ENCODE results near the gene MARS1.

Gene MARS1

DNA sequence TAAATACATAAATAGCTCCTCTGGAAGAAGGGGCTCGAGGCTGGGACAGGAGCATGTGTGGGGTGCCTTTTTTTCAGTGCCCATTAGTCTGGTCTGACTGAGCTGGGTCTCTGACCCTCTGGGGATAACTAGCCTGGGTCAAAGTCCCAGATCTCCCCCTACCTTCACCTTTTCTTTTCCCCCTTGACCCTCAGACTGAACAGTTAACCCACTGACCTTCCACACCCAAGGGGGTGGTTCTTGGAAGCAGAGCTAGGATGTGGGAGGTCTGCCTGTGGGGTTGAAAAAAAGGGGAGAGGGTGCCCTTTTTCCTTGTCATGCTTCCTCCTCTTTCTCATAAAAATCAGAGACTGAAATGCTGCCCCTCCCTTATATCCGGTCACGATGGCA, 29.2 kb upstream of the MARS1 start:
- no peak for DNase-seq (ENCODE audit: low read depth)

DNA sequence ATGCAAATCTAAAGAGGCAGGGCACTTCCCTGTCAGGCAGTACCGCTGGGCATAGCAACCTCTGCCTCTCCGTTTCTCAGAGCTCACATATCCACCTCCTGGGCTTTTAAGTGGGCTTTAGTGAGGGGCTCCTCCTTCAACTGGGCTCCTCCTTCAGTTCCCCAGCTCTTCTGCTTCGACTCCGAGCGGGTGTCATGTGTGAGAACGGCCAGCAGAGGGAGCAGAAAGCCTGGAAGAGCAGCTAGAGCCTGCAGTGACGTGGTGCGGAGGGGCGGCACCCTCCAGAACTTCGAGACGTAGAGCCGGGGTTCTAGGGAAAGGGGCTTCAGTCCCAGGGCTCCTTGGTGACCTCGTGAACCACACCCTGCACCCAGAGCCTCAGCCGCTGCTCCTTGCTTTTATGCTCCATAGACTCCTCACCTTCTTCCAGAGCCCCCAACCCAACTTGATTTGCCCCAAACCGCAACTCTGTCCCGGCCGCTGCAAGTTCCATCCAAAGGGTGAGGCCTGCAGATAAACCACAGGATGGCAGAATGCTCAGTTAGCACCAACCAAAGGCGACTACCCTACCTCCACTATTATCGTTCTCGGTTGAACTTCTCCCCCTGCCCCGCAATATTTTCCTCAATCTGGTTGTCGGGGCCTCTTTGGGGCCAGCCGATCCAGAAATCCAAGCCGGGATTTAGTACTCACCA, 28.7 kb upstream of the MARS1 start:
- peak; percentile 90 for DNase-seq (ENCODE audit: low read depth)

DNA sequence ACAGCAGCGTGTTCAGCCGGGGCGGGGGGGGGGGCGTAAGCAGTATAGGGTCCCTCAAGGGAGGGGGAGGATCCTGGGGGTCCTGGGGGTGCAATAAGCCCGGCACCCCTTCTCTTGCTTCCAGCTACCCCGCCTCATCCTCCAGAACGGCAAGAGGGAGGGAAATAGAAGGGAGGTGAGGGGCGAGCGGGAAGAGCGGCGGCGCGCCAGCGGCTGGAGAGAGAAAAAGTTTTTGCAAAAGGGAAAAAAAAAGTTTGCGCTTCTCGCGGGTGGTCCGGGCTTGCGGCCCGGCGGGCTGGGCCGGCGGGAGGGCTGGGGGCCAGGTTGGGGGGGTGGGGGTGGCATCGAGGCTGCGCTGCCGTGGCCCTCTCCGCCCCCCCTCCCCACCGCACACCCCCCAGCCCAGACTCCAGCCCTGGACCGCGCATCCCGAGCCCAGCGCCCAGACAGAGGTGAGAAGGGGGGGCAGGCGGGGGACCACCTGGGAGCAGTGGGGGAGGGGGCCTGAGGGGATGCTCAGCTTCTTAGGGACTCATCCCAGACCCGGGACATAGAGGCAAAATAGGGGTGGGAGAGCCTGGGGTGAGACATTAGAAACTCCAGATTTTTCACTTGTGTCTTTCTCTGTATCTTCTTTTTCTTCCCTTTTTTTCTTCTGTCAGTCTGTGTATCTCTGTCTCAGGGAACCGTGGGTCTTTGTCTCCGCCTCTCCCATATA, 28.0 kb upstream of the MARS1 start, which contains the start of gene GLI1:
GLI1 (plus strand) TSS at position 36 of the 718 bp plus-strand sequence. CDS start 3,907 bp downstream, outside the sequence.
- DNase-seq (ENCODE audit: low read depth) = no peak

DNA sequence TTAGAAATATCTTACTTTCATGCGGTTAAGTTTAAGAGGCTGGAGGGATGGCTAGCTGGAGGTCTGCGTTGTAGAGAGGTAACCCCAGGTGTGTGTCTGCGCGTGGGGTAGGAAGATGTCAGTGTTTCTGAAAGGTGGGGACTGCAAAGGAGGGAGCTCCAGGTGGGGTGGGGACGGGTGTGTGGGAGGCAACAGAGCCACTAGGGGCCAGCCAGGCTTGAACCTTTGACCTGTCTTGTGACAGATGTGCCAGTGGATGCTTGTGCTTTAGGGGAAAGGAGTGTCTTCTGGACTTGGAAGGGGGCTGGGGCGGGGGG, 27.4 kb upstream of the MARS1 start:
- DNase-seq (ENCODE audit: low read depth) = no peak

DNA sequence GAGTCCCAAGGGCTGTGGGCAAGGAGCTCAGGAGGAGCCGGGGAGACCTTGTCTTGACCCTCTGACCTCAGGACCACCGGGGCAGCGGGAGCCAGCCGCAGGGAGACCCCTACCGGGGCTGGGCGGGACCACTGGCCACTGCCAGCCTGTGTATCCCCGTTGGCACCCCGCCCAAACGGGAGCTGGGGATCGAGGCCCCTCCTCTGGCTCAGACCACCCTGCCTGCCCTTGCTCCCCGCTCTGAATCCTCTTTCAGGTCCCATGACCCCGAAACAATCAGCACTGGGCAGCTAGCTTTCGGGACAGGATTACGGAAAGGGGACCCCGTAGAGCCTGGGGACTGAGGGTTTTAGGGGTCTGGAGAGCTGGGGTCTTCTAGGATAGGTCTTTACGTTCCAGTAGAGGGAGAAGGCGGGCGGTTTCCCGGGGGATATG, 27.0 kb upstream of the MARS1 start:
- DNase-seq (ENCODE audit: low read depth) = no peak

DNA sequence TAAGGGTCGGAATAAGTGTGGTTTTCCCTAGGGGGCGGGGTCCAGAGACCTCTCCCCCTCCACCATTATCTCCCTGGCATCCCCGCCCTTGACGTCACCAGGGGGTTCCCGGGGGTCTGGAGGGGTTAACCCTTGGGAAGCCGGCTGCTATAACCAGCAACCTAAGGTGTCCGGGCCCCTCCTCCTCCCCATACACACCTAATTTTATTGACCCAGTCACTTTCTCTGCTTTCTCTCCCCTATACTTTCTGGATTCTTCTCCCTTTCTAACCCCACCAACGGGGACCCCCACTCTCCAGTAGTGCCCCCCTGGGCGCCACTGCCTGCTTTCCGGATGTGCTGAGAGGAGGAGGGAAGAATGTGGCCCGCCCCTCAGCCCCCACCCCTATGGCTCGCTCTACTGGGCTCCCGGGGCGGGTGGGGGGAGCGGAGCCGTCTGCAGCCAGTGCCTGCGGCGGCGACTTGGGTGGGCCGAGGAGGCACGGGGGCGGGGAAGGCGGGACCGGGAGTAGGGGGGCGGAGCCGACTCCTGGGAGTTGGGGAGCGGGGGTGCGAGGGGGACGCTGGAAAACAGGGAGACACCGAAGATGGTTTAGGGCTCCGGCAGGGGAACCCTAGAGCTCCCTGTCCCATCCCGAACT, 26.5 kb upstream of the MARS1 start:
- no peak for DNase-seq (ENCODE audit: low read depth)

DNA sequence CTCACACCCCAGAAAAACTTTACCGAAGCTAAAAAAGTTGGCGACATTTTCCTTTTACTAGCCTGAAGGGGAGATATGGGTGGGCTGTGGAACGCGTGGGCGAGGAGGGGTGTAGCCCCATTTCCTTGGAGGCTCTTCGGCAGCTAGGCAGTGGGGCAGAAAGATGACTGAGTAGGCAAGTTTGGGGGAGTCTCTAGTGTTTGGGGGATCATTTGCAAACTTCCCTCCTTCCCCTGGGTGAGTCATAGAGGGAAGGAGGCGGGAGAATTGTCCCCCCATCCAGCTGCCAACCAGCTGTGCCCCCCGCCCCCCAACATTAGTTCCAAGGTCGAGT, 26.0 kb upstream of the MARS1 start:
- no peak for DNase-seq (ENCODE audit: low read depth)

DNA sequence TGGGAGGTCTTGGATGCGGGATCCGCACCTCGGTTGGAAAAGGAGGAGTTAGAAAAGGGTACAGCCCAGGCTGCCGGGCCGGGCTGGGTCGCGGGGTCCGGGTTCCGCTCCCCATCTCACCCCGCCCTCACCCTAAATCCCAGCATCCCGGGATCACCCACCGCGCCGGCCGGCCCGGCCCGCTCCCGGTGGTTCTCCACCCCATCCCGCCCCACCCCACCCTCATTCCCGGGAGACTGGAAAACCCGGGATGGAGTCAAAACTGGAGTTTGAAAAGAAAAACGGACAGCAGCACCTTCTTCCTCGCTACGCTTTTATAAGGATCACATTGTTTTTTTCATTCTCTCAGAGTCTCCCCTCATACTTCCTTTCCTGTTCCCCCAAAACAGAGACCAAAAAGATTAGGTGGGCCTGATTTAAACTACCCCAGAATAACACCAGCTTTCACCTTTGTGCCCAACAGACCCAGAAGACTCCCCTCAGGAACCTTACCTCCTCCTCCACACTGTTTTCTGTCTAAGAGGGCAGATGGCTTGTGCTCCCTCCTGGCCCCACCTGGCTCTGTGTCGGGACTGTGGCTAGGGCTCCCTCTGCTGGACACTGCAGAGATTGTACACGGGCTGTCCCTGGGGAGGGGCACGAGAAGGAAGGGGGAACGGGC, 25.5 kb upstream of the MARS1 start:
- peak; percentile 78 for DNase-seq (ENCODE audit: low read depth)

DNA sequence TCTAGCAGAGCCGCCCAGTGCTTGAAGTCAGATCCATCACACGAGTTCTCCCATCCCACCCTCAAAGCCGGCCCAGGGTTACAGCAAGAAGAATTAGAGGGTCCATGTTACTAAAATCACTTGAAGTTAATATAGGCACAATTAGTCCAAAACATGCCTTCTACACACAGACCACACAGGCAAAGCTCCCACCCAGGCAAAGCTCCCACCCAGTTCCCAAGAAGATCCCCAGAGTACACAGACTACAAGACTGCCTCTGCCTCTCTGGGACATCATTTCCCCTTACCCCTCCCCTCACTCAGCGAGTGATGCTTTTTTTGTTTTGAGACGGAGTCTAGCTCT, 25.0 kb upstream of the MARS1 start:
- DNase-seq (ENCODE audit: low read depth) = no peak

DNA sequence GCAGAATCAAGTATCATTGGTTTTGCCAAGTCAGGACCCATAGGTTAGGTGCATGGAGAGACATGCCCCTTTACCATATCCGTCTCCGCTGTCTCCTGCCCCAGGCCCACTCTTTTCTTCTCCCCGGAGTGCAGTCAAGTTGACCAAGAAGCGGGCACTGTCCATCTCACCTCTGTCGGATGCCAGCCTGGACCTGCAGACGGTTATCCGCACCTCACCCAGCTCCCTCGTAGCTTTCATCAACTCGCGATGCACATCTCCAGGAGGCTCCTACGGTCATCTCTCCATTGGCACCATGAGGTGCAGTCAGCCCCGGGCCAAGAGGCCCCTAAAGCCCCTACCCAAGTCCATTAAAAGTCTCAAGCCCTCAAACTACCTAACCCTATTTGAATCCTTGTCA, 23.3 kb upstream of the MARS1 start:
- DNase-seq (ENCODE audit: low read depth) = no peak

DNA sequence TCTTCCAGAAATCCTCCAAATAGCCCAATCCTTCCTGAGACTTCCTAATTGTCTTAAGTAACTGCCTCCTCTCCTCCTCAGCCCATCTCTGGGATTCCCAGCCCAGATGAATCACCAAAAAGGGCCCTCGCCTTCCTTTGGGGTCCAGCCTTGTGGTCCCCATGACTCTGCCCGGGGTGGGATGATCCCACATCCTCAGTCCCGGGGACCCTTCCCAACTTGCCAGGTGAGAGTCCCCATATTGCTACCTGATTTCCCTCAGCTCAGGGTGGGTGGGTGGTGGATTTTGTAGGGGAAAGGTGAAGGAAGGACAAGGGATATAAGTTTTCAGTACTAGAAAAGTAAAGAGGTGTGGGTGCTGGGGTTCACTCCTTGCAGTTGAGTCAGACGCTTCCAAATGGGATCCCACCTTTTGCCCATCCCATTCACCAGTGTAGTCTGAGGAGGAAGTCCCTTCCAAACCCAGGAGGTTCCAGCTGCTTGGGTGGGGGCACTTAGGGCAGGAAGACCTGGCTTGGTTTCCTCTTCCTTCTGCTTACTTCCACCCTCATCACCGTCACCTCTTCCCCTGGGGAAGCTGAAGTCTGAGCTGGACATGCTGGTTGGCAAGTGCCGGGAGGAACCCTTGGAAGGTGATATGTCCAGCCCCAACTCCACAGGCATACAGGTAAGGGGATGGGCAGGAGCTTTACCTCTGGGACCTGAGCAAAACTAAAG, 22.7 kb upstream of the MARS1 start:
- no peak for DNase-seq (ENCODE audit: low read depth)

DNA sequence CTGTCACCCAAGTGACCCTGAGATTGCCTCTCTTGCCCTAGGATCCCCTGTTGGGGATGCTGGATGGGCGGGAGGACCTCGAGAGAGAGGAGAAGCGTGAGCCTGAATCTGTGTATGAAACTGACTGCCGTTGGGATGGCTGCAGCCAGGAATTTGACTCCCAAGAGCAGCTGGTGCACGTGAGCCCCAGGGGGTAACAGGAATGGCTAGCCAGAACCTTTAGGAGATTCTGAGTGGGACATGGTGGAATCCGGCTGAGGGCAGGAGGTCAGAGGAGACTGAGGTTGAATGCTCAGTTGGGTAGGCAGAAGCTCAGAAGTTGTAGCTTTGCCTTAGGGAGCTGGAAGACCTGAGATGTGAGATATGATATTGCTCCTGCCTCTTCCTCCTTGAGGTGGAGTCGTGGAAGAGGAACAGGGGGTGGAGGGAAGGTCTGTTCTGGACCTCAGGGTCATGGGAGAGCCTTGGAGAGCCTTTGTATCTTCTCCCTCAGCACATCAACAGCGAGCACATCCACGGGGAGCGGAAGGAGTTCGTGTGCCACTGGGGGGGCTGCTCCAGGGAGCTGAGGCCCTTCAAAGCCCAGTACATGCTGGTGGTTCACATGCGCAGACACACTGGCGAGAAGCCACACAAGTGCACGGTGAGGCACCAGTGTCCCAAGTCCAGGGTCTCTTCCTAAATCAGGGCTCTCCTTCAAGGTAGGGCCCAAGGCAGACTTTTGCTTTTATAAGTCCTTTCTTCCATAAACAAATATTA, 21.9 kb upstream of the MARS1 start:
- no peak for DNase-seq (ENCODE audit: low read depth)

DNA sequence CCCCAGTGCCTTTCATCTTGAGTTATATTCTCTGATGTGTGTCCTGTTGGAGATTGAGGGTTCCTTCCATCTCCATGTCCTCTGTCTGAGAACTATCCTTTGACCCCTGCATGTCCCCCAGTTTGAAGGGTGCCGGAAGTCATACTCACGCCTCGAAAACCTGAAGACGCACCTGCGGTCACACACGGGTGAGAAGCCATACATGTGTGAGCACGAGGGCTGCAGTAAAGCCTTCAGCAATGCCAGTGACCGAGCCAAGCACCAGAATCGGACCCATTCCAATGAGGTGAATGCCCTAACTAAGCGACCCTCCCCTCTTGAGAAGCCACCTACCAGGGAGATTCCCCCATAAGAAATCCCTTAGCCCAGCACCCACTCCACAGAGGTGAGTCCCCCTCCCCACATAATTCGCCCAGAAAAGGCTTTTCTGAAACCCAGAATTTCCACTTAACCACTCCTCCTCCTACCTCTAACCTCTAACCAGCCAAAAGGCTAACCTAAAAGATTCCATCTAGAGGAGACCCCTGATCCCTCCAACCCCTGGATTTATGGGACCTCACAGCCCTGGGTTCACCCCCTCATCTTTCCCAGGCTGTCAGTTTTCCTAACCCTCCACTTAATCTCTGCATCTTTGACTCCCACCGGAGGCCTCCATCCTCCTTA, 20.5 kb upstream of the MARS1 start:
- DNase-seq (ENCODE audit: low read depth) = no peak

DNA sequence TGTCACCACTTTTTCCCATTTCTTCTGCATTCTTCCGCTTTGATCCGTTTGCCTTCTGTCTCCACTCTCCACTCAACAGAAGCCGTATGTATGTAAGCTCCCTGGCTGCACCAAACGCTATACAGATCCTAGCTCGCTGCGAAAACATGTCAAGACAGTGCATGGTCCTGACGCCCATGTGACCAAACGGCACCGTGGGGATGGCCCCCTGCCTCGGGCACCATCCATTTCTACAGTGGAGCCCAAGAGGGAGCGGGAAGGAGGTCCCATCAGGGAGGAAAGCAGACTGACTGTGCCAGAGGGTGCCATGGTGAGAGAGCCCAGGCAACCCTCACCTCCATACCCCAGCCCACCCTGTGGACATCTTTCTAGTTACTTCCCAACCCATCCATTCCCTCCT, 20.0 kb upstream of the MARS1 start:
- DNase-seq (ENCODE audit: low read depth) = no peak

DNA sequence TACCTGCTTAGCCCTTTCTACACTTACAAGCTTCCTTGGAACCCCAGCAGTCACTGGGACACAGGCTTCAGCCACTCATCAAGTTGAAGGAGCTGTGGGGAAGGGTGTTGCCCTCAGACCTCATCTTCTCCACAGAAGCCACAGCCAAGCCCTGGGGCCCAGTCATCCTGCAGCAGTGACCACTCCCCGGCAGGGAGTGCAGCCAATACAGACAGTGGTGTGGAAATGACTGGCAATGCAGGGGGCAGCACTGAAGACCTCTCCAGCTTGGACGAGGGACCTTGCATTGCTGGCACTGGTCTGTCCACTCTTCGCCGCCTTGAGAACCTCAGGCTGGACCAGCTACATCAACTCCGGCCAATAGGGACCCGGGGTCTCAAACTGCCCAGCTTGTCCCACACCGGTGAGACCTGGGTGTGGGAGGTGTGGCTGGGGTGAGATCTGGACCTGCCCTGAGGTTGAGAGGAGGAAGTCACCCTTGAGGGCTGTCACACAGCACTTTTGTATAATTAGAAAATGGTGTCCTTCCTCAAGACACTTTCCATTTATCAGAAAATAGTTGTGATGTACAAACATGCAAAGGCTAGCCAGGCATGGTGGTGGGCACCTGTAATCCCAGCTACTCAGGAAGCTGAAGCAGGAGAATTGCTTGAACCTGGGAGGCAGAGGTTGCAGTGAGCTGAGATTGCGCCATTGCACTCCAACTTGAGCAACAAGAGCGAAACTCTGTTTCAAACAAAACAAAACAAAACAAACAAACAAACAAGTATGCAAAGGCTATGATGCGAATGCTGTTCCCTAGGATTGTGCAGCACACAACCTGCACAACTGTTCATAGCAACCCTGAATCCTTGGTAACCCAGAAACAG, 18.3 kb upstream of the MARS1 start:
- no peak for DNase-seq (ENCODE audit: low read depth)

DNA sequence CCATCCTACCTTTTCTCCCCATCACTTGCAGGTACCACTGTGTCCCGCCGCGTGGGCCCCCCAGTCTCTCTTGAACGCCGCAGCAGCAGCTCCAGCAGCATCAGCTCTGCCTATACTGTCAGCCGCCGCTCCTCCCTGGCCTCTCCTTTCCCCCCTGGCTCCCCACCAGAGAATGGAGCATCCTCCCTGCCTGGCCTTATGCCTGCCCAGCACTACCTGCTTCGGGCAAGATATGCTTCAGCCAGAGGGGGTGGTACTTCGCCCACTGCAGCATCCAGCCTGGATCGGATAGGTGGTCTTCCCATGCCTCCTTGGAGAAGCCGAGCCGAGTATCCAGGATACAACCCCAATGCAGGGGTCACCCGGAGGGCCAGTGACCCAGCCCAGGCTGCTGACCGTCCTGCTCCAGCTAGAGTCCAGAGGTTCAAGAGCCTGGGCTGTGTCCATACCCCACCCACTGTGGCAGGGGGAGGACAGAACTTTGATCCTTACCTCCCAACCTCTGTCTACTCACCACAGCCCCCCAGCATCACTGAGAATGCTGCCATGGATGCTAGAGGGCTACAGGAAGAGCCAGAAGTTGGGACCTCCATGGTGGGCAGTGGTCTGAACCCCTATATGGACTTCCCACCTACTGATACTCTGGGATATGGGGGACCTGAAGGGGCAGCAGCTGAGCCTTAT, 17.4 kb upstream of the MARS1 start:
- DNase-seq (ENCODE audit: low read depth) = no peak

DNA sequence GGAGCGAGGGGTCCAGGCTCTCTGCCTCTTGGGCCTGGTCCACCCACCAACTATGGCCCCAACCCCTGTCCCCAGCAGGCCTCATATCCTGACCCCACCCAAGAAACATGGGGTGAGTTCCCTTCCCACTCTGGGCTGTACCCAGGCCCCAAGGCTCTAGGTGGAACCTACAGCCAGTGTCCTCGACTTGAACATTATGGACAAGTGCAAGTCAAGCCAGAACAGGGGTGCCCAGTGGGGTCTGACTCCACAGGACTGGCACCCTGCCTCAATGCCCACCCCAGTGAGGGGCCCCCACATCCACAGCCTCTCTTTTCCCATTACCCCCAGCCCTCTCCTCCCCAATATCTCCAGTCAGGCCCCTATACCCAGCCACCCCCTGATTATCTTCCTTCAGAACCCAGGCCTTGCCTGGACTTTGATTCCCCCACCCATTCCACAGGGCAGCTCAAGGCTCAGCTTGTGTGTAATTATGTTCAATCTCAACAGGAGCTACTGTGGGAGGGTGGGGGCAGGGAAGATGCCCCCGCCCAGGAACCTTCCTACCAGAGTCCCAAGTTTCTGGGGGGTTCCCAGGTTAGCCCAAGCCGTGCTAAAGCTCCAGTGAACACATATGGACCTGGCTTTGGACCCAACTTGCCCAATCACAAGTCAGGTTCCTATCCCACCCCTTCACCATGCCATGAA, 16.8 kb upstream of the MARS1 start:
- DNase-seq (ENCODE audit: low read depth) = no peak

DNA sequence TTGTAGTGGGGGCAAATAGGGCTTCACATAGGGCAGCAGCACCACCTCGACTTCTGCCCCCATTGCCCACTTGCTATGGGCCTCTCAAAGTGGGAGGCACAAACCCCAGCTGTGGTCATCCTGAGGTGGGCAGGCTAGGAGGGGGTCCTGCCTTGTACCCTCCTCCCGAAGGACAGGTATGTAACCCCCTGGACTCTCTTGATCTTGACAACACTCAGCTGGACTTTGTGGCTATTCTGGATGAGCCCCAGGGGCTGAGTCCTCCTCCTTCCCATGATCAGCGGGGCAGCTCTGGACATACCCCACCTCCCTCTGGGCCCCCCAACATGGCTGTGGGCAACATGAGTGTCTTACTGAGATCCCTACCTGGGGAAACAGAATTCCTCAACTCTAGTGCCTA, 16.2 kb upstream of the MARS1 start:
- no peak for DNase-seq (ENCODE audit: low read depth)

DNA sequence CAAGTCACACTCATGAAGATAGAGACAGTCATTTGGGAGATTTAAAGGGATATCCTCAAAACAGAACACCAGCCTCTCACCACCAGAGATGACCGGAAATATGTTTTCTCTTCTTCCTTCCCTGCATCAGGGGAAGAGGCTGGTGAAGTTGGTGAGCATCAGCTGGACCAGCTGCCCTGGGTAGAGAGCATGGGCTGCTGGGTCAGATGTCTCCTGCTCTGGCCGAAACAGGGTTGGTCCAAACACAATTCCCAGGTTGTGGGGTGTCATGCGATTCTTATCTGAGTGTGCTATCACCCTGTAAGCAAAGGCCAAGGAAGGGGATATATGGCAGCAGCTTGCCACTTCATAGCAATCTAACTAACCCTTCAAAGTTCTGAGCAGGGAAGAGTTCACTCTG, 15.5 kb upstream of the MARS1 start:
- DNase-seq (ENCODE audit: low read depth) = no peak
